ENCODE measurements around the gene ILF2. TPM values are rescaled to one million over a fixed set of nuclear protein-coding genes. Genes with fewer than 3 reads are reported as not detected.

Gene ILF2
- total RNA-seq, 1 experiment from 2014 or later: 319 TPM

DNA sequence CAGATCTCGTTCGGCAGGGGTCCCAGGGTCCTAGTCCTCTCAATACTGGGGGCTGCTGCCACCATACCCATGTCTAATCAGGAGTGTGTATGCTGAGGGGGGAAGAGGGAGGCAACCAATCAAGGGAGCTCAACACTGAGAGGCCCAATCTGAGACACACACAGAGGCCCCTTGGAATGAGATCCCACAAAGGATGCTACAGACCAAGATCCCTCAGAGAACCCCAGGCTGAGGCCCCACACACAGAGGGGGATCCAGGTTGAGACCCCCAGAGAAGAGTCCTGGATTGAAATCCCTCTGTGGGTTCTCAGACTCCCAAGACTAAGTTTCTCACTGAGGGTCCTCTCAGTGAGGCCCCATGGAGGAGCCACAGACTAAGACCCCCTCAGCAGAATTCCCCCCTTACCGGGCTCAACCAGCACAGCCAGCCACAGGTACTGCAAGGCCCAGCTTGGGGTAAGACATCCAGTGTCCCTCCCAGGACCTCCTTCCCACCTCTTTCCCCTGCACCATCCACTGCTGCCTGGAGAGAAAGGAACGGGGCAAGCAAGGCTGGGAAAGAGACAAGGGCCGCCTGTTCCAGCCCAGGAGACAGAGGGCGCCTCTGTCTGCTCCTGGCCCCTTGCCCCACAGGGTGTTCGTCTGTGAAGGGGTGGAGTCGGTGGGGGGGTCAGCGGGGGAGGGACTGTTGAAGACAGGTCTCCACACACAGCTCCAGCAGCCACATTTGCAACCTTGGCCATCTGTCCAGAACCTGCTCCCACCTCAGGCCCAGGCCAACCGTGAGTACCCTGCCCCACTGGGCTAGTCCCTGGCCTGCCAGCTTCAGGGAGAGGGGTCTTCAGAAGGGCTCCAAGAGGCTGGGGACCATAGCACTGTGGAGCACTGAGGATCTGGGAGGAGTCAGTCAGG, 42.8 kb downstream of the ILF2 start, which contains the start of gene S100A1:
S100A1 (plus strand) TSS at position 720 of the 912 bp plus-strand sequence. CDS start 2,088 bp downstream, outside the sequence.
- no peak for DNase-seq (ENCODE audit: low read depth)

DNA sequence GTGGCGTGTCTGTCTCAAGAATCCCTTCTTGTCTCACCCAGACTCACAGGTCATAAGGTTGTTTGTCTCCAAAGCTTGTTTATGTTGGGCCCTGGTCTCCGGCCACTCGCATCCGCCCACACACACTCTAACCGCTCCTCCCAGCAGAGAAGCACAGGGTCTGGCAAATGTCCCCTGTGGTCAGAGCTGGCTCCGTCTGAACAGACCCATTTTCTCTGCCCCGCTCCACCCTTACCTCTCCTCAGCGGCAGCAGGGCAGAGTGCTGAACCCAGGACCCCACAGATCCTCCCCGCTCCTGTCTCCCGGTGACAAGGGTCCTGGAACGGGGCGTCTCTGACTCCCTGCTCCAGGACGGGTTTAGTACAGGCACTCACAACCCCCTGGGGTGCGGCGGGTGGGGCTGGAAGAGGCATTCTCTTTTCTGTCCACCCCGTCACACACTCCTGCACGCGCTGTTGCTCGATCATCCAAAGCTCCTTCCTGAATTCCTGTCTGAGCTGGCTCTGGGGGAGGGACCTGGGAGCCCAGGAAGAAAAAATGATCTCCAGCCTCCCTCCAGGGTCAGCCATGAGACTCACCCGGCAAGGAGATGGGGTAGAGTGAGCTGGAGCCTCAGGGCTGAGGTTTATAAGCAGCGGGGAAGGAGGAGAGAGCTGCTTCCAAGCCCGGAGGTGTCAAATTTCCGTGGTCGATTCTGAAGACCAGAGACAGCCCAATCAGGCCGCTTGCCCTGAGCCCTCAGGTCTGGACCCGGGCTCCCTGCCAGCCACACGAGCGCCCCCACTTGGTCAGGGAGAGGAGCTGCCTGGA, 43.7 kb downstream of the ILF2 start, which contains the start of gene S100A13:
S100A13 (minus strand) TSS at position 602 of the 811 bp plus-strand sequence. CDS start 1,033 bp downstream, outside the sequence.
- DNase-seq (ENCODE audit: low read depth): peak; percentile 97

DNA sequence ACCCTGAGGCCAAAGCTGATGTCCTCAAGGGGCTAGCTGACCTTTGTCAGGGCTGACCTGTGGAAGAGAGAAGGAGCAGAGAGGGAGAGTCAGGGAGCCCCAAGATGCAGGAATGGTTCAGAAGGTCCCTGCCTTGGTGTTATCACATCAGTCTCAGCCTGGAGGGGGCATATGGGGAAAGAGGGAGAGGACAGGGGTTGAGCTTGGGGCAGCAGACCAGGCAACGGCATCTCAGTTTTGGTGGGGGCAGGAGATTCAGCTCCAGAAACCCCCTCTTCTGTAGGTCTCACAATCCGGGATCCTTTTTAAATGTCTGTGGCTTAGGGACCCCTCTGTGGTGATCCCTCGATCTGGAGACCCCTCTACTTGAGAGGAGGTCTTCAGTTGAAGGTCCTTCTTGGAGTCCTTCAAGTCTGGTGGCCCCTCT, 44.3 kb downstream of the ILF2 start:
- DNase-seq (ENCODE audit: low read depth): no peak

DNA sequence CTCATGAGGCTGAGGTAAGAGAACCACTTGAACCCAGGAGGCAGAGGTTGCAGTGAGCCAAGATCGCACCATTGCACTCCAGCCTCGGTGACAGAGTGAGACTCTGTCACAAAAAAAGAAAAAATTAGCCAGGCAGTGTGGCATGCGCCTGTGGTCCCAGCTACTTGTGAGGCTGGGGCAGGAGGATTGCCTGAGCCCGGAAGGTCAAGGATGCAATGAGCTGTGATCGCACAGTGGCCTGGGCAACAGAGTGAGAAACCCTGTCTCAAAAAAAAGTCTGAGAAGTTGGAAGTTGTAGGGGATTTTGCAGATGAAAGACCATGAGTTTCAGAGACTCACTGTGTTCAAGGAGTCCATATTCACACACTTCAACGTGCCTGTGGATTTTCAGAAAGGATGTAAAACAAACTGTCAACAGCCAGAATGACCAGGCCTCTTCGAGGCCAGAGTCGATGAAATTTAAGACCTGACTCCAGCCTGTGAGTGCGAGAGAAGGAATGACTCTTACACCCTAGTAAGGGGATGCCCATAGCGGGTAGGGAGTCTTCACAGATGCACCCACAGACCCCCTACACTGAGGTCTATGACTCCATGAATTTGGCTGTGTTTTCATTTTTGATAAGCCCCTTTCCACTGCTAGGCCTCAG, 45.7 kb downstream of the ILF2 start:
- no peak for DNase-seq (ENCODE audit: low read depth)

DNA sequence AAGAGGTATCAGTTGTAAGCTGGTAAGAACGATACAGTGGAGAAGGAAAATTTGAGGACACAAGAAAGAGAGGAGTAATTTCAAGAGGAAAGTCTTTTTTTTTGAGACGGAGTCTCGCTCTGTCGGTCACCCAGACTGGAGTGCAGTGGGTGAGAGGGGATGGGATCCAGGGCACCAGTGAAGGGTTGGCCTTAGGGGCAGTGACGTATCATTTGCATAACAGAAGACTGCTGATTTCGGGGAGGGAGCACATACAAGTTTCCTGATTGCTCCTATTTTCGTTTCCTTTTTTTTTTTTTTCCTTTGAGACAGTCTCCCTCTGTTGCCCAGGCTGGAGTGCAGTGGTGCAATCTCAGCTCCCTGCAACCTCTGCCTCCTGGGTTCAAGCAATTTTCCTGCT, 47.7 kb downstream of the ILF2 start:
- no peak for DNase-seq (ENCODE audit: low read depth)

DNA sequence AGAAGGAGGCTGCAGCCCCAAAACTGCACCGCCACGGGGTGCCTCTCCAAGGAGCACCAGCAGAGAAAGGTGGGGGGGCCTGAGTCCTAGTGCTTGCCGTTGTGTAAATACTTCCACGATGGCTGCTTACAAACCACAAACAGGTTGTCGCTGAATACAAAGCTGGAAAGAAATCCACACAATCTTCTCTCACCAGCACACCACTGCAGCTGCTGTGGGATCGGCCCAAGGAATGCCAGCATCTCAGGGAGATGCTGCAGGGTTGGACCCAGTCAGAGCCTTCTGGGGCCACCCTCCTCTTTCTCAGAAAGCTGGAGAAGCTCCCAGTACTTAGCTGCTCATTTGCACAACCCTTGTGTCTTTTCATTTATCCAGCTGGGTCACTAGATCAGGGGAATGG, 51.6 kb downstream of the ILF2 start:
- no peak for DNase-seq (ENCODE audit: low read depth)

DNA sequence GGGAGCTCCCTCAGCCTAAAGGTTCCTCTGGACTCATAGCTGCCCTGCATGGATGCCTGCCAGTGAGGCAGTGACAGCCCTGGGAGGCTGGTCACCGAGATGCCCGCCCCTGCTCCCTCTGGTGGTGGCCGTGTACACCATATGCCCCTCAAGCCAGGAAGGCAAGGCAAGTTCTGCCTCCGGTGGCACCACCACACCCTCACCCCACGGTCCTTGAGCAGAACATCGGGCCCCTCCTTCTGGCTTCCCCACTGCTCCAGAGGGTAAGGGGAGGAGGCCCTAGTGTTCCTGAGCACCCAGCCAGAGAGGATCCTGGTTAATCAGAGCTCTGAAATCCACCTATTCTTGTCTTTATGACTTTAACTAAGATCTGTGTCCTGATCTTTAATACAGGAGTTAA, 53.1 kb downstream of the ILF2 start:
- no peak for DNase-seq (ENCODE audit: low read depth)

DNA sequence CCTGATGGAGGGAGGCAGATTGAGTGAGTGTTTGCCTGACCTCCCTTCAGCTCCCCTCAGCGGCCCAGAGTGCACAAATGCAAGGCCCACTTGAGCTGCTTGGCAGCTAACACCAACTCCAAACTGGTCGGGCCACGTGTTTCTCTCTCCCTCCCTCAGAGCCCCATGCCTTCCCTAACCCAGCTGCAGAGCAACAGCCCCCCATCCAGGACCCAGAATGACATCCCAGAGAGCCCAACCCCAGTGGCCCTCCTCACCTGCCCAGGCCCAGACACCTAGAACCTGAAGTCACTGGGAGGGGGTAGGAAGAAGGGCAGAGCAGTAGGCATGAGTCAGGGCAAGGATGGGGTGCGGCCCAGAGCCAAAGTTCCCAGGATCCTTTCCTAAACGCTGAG, 53.9 kb downstream of the ILF2 start:
- no peak for DNase-seq (ENCODE audit: low read depth)

DNA sequence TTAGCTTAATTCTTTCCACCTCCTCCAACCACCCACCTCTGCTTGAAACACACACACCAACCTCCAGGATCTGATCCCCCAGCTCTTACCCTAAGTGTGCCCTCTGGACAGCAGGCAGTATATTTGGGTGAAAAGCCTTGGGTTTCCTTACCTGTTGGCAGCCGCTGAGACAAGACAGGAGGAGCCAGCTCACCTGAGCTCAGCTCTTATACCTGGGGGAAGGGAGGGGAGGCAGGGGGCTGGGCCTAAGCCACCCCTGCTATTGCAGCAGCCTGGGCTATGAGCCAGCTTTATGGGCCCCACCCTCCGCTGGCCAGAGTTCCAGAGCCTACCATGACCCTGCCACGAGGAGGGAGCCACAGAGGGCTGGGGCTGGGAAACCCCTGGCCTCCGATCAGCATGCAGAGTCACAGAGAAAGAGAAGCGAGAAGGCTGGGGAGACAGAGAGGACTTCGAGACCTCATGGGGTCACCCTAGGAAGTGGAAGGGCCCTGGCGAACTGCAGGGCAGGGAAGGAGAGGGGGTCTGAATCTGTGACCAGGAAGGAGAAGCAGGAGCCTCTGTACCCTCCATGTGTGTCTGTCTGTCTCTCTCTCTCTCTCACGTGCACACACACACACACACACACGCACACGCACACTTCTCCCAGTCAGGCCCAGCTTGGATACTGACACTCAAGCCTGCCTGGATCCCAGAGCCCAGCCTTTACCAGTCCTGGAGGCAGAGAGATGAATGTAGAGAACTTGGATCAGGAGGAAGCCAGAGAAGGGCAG, 54.5 kb downstream of the ILF2 start, which contains the start of gene S100A14:
S100A14 (minus strand) TSS at position 182 of the 773 bp plus-strand sequence. CDS start 467 bp downstream, outside the sequence.
- DNase-seq (ENCODE audit: low read depth): no peak

DNA sequence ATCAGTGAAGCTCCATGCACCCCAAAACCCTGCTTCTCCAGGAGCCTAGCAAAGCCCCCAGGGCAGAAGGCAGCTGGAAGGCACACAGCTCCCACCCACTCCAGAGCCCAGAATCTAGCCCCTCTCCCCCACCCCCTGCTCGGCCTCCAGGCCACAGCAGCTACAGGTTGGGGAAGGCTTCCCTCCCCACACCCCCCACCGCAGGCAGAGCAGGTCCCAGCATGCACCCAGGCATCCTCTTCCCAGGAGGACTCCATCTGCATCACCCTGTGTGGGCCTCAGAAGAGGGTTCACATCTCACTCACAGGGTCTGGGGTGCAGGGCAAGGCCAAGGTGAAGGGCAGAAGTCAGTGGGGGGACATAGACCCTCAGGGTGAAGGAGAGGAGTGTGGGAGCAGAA, 55.4 kb downstream of the ILF2 start:
- no peak for DNase-seq (ENCODE audit: low read depth)

DNA sequence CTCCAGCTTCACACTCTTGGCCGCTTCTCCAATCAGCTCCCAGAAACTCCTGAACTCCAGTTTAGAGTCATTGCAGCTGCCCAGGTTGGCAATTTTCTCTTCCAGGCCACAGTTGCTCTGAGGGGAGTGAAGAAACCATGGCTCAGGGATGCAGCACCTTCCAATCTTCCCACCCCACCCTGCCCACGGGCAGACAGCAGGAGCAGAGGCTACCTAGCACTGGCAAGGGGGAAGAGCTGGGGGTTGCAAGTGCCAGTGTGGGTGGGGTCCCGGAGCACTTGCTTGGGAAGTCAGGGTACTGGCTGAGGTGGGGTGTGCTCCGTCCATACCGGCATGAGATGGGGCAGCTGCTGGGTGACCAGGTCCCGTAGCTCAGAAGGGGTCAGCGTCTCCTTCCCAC, 55.9 kb downstream of the ILF2 start:
- no peak for DNase-seq (ENCODE audit: low read depth)

DNA sequence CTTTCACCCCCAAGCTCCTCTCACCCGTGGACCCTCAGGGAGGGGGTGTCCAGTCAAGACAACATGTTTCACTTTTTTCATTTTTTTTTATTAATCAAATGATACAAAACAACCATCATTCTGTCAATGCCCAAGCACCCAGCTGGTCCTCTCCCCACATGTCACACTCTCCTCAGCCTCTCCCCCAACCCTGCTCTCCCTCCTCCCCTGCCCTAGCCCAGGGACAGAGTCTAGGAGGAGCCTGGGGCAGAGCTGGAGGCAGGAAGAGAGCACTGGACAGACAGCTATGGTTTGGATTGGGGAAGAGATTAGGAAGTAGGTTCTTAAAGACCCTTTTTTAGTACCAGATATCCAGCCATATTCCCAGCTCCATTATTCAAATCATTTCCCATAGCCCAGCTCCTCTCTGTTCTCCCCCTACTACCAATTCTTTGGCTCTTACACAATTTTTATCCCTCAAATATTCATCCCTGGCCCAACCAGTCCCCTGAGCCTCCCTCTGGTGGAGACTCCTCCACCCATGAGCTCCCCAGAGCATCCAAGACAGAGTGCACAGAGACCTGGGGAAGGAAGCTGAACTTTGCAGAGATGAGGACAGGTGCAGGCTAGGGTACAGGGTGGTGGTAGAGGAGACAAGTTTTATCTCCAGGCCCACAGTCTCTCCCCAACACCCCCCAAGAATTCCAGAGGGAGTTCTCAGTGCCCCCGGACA, 56.4 kb downstream of the ILF2 start:
- DNase-seq (ENCODE audit: low read depth): no peak

DNA sequence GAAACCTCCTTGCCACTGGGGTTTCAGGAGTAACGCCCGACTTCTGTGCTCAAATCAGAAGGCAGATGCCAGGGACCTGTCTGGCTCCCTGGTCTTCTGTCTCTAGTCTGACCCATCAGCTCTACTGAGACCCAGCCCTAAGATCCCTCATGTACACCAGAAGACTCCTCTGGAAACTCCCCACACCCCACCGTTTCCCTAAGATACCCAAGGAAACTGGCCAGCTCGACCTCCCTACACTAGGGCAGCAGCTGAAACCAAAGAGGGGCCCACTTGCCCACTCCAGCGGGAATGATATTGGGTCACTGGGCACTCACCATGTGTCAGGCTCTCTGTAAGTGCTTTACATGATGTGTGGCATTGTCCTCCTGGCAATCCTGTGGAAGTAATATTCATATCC, 57.4 kb downstream of the ILF2 start:
- no peak for DNase-seq (ENCODE audit: low read depth)

DNA sequence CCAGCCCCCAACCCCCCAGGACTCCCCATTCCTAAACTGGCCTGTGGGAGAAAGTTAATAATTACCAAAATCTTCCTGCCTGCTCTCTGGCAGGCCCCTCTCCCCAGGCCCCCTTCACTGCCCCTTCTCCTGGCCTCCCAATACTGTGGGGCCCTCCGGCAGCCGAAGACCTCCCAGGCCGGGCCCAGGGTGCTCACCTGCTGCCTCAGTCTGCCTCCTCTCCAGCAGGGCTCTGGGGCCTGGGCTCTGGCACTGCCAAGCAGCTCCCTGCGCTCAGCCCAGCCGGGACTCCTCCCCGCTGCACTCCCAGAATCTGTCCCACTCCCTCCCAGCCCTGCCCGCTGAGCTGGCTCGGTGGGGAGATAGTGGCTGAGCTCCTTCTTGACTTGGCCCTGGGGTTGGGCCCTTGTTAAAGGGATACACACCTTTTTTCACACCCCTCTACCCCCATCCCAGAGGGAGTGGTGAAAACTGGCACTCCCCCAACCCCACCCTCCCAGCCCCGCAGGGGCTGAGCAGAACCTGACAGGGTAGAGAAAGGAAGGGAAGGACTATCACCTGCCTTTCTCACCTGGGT, 58.0 kb downstream of the ILF2 start, which contains the start of gene S100A16:
S100A16 (minus strand) TSS at position 383 of the 577 bp plus-strand sequence. CDS start 4,986 bp downstream, outside the sequence.
- peak; percentile 83 for DNase-seq (ENCODE audit: low read depth)

DNA sequence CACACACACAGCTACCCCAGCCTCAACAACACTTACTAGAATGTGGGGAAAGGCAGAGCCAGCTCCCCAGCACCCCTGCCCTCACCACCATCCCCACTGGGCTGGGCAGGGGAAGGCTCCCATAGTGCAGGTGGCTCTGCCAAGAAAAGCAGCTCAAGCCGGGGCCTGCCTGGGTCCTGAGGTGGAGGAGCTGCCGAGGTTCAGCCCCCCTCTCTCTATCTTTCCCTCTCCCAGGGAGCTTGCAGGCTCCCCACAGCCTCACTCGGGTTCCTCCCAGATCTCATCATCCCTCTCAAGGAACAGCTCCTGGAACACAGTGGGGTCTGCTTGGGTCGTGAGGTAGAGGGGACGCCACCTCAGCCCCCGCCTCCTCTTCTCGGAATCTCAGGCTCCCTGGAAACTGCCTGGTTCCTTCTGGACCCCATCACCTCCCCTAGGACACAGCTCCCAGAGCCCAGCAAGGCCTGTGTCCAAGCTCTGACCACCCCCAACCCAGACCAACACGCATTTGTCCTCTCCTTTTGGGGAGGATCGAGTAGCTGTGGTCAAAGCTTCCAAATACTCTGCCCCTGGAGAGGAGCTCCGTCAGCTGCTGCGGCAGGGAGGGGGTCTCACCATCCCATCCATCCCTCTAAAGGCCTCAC, 58.6 kb downstream of the ILF2 start:
- no peak for DNase-seq (ENCODE audit: low read depth)

Data from LHCN-M2 (cell line).